ENCODE measurements around the gene PHKB.
A peak's percentile ranks its signal among the peaks of the same experiment; 100 is the strongest.
"Not testable (repeated sequence)": the region's sequence is repeated elsewhere in the genome, so short reads cannot be mapped to it uniquely, and the experiment has no call there.

Gene PHKB

DNA sequence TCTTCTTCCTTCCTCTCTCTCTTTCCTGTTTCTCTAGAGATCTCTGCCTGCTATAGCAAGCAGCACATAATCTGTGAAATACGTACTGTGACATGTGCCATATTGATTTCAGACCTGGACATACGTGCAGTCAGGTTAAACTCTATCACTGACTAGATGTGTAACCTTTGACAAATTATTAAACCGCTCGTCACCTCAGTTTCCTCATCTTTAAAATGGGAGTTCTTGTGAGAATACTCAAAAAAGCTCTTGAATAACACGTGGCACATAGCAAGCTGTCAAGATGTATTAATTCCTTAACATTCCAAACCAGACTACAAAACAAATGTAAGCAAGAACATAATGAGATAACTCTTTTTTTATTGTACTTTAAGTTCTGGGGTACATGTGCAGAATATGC lies 170.0 kb downstream of the PHKB start:
- DNase-seq, result no peak

DNA sequence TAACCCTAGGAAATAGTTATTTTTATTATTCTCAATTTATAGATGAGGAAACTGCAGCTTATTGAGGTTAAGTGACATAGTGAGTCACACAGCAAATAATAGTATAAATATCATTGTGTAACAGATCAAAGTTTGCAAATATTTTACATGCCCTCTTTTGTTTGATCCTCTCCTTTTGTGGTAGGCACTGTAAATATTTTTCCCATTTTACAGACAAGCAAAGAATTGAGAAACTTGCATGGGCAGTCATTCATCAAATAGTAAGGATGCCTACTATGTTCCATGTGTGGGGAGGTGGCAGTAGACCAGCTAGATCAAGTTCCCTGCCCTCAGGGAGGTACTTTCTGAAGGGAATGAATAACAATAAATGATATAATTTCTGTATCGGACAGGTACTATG lies 173.0 kb downstream of the PHKB start:
- no peak for DNase-seq

DNA sequence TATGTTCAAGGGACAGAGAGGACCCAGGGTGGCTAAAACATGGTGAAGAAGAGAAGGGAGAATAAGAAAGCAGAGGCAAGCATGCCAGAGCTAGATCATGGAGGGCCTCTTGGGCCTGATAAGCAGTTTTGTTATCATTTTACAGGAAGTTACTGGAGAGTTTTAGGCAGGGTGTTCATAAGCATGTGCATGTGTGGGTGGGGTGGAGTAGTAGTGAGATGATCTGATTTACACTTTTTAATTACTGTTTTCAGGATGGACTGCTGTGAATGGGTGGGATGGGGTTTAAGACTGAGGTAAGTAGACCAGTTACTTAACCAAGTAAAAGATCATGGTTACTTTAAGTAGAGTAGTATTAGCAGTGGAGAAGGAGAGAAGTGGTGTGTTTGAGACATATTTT lies 173.6 kb downstream of the PHKB start:
- no peak for DNase-seq

DNA sequence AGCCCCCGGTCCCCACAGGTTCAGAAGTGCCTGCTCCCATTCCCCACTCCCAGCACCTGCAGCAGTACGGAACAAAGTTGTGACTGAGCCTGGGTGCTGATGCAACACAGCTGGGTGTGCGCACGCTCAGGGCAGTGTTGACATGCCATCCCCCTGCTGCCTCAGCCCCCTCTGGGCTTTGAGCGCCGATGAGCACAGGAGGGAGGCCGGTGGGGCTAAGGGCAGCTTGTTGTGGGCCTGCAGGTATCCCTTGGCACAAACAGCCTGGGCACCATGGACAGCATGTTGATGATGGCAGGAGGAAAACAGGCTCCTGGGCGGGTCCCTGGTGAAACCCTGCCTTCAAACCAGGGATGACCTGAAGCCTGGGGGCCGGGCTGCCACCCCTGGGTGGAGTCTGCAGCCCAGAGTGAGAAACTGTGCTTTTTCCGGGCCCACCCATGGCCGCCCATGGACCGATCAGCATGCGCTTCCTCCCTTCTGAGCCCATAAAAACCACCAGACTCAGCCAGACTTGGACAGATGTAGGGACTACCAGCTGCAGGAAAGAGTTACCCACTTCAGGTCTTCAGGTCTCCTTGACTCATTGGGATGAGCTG lies 175.5 kb downstream of the PHKB start:
- DNase-seq, result no peak

DNA sequence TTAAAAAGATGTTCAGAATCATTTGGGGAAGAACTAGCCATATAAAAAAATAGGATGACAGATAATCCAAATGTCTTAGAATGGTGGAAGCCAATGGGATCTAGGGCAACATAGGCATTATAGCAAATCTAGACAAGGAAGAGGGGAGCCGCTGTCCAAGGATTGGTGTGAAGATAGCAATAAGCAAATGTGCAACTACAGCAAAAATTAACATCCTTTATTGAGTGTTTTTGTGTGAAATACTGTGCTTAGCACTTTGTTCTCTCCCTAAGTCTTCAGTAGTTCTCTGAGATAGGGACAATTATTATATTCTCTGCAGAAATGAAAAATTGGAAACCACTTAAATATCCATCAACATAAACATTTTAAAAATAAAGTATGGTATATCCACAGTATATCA lies 177.0 kb downstream of the PHKB start:
- no peak for DNase-seq

DNA sequence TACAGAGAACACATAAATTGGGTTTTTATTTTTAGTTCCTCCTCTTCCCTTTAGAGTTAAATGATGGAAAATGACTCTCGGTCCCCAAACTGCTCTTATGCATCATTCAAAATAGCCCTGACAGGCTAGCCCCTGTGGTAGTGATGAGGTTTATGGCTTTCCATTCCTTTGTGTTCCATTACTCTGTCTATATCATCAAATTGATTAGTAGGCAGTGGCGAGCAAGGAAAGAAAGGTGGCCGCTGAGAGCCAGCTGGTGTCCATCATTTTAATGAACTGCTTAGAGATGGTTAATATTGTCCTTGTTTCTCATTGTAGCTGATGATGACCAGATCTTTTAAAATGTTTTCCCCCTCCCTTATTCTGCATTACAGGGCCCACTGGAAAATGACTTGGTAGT lies 179.5 kb downstream of the PHKB start:
- DNase-seq, result no peak

DNA sequence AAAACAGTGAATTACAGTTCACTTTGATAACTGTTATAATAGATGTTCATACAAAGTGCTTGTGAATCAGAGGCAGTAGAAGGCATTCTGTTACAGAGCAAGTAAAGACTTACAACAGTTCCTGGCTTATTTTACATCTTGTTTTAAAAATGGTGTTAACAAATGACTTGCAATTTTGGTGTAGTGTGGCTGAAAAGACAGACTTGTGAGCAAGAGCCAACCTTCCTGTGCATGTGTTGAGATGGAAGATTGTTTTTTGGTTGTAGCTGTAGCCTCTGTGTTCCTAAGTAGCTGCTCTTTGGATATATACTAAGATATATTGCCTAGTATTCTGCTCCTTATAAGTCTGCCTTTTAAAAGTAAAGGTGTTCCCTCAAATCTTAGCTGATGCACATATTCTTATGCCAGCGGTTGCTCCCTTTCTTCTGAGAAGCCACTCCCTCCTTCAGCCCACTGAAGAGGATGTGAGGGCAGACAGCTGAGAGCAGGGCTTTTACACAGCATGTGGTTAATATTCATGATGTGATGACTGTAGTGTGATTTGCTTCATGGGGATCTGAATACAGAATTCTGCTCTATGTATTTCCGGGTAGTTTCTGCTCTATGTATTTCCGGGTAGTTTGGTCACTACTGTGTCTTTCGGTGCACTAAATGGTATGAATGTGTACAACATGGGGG lies 182.3 kb downstream of the PHKB start:
- no peak for DNase-seq

DNA sequence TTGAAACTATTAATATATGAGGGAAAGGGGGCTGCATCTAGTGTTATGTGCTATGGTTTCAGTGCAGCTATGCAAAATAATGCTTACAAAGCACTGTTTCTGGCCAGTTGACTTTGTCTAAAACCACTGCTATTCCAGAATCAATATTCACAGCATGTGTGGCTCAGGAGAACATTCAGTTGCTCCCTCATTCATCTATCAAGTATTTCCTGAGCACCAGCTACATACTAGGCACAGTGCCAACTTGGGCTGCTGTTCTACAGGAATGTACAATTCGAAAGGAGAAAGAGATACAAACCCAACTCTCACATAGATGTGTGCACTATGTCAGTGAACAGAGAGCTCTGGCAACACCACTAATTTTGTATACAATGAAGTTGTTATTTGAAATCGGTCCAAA lies 183.0 kb downstream of the PHKB start:
- DNase-seq, result peak in 1 of 2 experiments; percentile 35

DNA sequence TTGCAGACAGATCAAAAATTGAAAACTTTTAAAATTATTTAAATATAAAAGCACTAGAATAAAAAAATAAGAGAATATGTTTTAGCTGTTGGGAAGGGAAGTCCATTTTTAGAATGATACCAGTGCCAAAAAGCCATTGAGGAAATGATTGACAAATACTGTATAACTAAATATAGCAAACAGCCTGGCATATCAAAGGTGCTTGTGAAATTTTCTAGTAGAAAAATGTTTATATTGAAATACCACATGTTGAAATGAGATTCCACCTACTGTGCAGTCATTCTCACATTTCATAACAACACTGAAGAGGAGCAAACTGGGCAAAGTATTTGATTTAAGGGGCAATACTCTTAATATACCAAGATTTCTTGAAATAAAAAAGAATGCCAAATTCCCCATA lies 183.5 kb downstream of the PHKB start:
- no peak for DNase-seq

DNA sequence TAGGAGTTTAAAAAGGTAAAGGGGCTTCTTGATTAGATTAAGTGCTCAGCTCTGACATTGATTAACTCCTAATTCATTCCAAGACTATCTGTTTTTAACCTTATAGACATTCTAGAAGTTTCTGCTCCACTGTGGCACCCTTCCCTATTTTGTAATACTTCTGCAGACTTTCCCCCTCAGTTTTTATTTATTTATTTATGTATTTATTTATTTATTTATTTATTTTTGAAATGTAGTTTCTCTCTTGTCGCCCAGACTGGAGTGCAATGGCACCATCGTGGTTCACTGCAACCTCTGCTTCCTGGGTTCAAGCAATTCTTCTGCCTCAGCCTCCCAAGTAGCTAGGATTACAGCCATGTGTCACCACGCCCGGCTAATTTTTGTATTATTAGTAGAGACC lies 185.8 kb downstream of the PHKB start:
- no peak for DNase-seq

DNA sequence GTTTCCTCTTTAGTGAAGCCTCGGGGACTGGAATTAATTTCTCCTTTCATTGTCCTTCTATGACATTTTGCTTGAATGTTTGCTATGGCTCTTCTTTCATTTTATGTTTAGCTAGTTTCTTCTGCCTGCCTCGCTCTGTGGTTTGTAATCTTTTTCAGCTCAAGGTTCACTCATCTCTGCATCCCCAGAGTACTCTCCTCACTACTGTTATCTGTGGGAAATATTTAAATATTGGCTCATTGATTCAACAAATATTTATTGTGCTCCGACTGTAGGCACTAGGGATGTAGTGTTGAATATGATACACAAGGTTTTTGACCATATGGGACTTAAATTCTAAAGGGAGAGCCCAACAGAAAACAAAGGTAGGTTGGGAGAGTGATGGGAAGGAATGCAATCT lies 195.9 kb downstream of the PHKB start:
- DNase-seq, result no peak

DNA sequence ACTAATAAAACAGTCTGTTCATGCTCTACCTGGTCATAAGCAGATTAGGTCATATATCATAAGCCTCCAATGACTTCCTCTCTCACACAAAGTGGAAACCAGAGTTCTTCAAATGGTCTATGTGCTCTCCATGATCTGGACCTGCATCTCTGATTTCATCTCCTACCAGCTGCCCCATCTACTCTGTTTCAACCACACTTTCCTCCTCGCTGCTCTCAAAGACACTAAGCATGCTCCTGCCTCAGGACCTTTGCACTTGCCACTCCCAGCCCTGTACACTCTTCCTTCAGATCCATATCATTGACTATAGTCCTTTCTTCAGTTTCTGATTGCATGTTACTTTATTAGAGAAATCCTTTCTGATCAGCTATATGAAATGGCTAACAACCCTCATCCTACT lies 196.8 kb downstream of the PHKB start:
- no peak for DNase-seq

DNA sequence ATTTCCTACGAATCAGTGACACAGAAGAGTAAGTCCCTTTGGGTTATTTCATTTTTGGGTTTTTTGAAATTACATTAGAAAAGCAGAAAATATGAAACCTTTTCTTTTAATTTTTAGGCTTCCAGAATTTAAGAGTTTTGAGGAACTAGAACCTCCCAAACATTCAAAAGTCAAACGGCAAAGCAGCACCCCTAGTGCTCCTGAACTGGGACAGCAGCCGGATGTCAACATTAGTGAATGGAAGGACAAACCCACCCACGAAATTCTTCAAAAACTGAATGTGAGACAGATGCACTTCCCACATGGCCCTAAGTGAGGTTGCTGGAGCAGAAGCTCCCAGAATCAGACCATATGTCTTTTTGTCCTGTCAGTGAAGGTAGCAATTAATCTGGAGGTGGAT lies 199.4 kb downstream of the PHKB start:
- no peak for DNase-seq

DNA sequence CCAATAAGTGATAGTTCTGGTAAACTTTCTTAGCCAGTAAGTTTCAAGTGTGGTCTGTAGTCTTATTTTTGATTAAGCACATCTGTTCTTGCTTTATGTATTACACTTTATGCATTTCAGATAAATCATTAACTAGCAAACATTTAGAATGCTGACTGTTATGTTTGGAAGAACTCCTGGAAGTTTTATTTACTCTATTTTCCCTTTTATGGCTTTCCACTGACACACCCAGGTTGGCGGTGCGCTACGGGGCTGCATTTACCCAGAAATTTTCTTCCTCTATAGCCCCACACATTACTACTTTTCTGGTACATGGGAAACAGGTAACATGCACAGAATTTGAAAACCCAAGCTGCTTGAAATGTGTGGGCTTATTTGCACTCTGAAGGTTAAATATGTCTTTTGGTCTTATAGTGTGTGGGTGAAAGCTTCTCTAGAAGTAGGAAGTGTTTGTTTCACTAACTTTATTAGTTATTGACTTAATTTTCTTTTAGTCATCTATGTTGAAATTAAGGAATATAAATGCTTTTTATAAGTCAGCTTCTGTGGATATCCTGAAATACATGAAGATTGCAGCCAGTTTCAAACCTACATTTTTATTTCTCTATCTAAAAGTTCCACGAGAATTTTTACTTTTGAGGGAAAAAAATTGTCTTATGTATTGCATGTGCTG lies 203.7 kb downstream of the PHKB start:
- no peak for DNase-seq

DNA sequence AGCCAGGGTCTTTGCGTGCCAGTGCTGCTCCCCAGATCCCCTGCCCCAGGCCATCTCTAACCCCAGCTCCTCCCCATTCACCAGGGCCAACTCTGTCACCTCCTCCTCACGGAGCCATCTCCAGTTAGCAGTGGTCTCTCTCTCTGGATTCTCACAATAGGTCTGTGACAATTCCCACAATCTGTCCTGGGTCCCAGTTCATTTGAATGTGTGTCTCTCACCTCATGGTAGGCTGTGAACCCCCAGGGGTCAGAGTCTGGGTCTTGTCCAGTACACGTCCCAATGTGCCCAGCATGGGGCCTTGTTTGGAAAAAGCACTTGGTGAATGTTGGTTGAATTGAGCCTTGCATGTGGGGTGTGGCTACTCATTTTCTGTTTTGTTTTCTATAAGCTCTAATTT lies 205.3 kb downstream of the PHKB start:
- DNase-seq, result no peak

DNA sequence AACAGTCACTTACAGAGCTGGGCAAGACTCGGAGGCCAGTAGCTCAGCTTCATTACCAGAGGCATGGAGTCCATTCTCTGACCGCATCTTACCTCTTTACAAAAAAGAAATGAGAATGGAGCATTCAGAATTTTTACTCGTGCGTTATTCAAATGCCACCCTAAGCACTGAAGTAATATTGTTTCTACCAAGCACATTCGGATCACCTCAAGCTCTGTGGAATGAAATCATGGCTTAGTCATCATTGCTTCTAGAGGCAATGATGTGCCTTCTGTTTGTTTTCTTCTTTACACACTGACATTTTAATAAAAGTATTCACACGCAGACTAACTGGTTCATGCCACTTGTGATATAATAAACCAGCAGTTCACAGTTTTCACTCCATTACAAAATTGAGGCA lies 206.8 kb downstream of the PHKB start:
- no peak for DNase-seq

DNA sequence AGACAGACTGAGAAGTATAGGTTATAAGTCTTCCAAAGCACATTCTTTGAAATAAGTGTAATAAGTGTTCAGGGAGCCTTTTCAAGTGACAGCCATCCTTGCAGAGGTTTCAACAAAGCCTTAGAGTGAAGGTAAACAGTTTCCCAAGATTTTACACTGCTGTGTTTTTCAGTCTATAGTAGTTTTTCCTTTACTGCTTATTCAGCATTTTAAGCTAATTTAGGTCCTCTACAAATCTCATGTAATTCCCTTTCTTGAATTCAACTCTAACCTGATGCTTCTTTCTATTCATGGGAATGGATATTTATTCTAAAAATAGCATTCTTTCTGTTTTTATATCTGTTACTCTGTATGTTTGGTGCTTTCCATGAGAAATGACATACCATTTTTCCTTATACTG lies 211.3 kb downstream of the PHKB start:
- no peak for DNase-seq

DNA sequence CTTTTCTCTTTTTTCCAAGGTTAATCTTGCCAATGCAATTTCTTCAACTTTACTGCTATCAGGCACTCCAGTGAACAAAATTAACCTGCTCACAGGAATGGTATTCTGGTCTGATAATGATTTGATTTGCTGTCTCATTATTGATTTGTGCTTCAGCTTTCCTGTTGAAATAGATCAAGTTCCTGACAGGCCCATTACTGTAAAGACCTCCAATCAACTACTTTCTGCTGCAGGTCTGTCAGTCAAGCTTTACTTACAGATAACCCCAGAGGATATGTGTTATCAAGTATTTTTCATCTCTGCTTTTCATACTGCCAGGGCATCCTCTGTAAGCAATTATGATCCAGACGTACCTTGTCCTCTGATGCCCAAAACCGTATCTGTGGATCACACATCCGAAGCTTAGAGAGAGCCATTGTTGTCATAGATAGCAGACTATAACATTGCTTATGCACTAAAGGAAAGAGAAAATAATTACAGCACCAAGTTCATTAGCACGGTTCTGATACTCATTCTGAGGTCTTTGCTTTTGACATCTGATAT lies 215.6 kb downstream of the PHKB start:
- DNase-seq, result no peak

DNA sequence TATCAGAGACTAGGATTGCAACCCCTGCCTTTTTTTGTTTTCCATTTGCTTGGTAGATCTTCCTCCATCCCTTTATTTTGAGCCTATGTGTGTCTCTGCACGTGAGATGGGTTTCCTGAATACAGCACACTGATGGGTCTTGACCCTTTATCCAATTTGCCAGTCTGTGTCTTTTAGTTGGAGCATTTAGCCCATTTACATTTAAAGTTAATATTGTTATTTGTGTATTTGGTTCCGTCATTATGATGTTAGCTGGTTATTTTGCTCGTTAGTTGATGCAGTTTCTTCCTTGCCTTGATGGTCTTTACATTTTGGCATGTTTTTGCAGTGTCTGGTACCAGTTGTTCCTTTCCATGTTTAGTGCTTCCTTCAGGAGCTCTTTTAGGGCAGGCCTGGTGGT lies 220.4 kb downstream of the PHKB start:
- not testable (repeated sequence) for DNase-seq

DNA sequence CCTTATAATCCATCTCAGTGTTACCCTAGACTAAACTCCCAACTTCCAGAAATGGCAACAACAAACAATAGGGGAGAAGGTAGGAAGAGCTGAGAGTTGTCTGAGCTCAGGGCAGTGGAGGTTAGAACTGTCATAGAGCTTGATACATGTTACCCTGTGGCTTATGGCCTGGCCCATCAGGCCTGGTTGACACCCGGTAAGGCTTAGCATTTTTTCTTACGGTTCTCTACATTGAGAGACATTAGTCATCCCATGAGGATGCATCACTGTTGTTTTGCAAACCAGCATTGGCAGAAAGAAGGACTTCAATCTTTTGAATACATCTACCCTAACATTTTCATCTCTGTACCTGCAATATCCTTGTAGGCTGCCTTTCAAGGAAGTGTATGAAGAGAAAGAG lies 226.6 kb downstream of the PHKB start:
- no peak for DNase-seq

DNA sequence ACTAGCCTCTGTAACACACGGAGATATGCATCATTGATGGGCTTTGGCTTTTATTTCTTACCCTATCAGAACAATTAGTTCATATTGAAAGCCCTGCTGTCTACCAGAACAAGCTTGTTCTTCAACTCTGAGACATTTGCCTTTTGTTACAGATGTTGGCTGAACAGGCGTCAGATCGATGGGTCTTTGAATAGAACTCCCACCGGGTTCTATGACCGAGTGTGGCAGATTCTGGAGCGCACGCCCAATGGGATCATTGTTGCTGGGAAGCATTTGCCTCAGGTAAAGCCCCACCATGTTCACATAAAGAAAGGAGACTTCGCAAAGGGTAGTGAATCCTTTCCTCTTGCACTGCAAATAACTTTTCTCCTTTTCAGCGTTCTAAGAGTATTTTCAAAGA lies 232.1 kb downstream of the PHKB start:
- no peak for DNase-seq

DNA sequence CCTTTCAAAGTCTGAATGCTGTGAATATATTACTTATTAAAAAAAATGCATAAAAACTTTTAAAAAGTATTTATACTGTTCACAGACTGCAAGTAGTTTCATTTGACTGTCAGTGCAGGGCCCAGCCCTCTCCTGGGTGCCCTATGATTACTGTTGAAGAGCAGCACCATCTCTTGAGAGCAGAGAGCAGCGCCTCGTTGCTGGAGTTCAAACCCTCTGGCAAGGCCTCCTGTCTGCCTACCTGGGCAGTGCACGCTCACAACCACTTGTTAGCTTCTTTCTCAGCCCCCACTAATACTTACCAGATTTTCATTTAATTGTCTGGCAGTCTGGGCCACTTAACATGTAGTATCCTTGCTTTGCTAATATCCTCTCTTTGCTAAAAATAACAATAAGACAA lies 233.4 kb downstream of the PHKB start:
- no peak for DNase-seq

DNA sequence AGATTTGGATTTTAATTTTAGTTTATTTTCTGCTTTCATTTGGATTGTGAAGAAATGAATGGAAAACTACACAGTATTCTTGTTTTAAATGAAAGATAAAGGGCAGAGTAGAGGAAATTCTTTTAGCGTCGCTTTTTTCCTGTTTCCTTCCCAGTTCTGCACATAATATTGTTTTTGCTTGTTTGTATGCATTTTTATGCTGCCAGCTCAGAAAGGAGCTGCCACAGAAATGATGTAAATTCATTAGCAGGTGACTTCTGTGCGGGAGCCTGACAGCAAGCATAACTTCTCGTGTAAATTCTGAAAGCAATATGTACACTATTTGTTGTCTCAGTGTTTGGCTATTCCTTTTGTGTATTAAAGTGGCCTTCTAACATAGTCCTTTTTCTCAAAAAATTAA lies 234.6 kb downstream of the PHKB start:
- DNase-seq, result no peak

DNA sequence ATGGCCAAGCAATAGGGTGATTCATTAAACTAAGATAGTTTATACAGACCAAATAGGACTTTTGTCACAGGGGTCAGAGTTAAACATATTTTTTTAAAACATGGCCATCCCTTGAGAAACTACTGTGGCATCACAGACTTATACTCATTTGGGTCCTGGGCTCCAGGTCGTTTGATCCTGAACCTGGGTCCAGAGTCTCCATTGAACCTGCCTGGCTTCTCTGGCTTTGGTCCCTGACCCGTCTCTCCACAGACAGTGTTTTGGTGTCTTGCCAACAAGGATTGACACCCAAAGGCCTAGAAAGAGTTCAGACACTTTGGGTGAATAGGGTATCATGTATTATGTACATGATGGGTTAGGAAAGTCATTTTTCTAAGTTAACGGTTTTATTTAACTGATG lies 236.7 kb downstream of the PHKB start:
- no peak for DNase-seq

DNA sequence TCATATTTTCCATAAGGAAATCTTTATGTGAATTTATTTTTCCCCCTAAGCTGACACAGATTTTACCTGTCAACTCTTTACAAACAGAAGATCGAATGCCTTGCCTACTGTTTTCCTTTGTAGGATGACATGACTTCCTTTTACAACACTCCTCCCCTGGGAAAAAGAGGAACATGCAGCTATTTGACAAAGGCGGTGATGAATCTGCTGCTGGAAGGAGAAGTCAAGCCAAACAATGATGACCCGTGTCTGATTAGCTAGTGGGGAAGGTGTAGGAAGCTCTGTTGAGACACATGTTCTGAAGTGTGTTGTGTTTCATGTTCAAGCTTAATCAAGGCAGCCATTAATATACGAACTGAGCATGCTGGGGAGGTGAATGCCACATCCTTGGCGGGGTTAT lies 238.0 kb downstream of the PHKB start:
- DNase-seq, result no peak
